Rectal smooth muscle tissue (tissue), 1 donor: Measurements from ENCODE around the gene MIS18A.
"Not testable (repeated sequence)": the region's sequence is repeated elsewhere in the genome, so short reads cannot be mapped to it uniquely, and the experiment has no call there.

Experiments used
- H3K27ac ChIP-seq: one replicate; pipeline ENCODE4 v1.7.0; 2013; ENCODE audit warnings: low read depth, low read length, inconsistent platforms
- H3K27me3 ChIP-seq: one replicate; pipeline ENCODE4 v1.7.0; 2013; ENCODE audit warnings: low read length; ENCODE audit not compliant: control insufficient read depth, insufficient read depth
- H3K36me3 ChIP-seq: one replicate; pipeline ENCODE4 v1.7.0; 2013; ENCODE audit warnings: low read length; ENCODE audit not compliant: control insufficient read depth, insufficient read depth
- H3K4me1 ChIP-seq: one replicate; pipeline ENCODE4 v1.7.0; 2013; ENCODE audit warnings: low read length; ENCODE audit not compliant: control insufficient read depth, insufficient read depth
- H3K4me3 ChIP-seq: one replicate; pipeline ENCODE4 v1.7.0; 2013; ENCODE audit warnings: low read length
- H3K9ac ChIP-seq: one replicate; pipeline ENCODE4 v1.7.0; 2013; ENCODE audit warnings: low read length

Gene MIS18A

GRCh38 chr21:32261929-32262328 is 16.9 kb downstream of the MIS18A start:
- H3K27ac ChIP-seq = no peak overlapping the region
- no peak overlapping the region for H3K9ac ChIP-seq
- no peak overlapping the region for H3K4me3 ChIP-seq
- H3K36me3 ChIP-seq = no peaks in the 10 kb centered on the region
- no peaks in the 10 kb centered on the region for H3K27me3 ChIP-seq
- H3K4me1 ChIP-seq = peaks cover 5% of the 10 kb centered on the region

- Histone ChIP-seq H3K36me3 (no peaks in the 10 kb centered on the region), H3K9ac (no peak overlapping the region), H3K27me3 (no peaks in the 10 kb centered on the region), H3K4me1 (peaks cover 12% of the 10 kb centered on the region), H3K4me3 (no peak overlapping the region), H3K27ac (no peak overlapping the region)
Measured at GRCh38 chr21:32260130-32260529, 18.7 kb downstream of the MIS18A start.

GRCh38 chr21:32258786-32259048 is 20.1 kb downstream of the MIS18A start:
- not testable (repeated sequence) for H3K9ac ChIP-seq, H3K36me3 ChIP-seq, H3K27ac ChIP-seq, H3K27me3 ChIP-seq, H3K4me3 ChIP-seq
- peaks cover 13% of the 10 kb centered on the region for H3K4me1 ChIP-seq

GRCh38 chr21:32257962-32258785 is 20.7 kb downstream of the MIS18A start:
- H3K4me3 ChIP-seq = no peak overlapping the region
- H3K36me3 ChIP-seq = no peaks in the 10 kb centered on the region
- H3K27me3 ChIP-seq = no peaks in the 10 kb centered on the region

GRCh38 chr21:32256873-32257620 is 21.8 kb downstream of the MIS18A start:
- H3K9ac ChIP-seq = no peak overlapping the region
- H3K27ac ChIP-seq = peak overlapping the region; percentile 16
- H3K4me1 ChIP-seq = peaks cover 16% of the 10 kb centered on the region
- H3K27me3 ChIP-seq = no peaks in the 10 kb centered on the region
- no peaks in the 10 kb centered on the region for H3K36me3 ChIP-seq
- H3K4me3 ChIP-seq = peak overlapping the region; percentile 7

More at GRCh38 chr21:32257962-32258785, 20.7 kb downstream of the MIS18A start:
- Histone ChIP-seq H3K27ac (no peak overlapping the region), H3K4me1 (peaks cover 16% of the 10 kb centered on the region), H3K9ac (no peak overlapping the region)

GRCh38 chr21:32256251-32256650 is 22.6 kb downstream of the MIS18A start:
- Histone ChIP-seq H3K4me3 (no peak overlapping the region), H3K27me3 (no peaks in the 10 kb centered on the region), H3K27ac (peak overlapping the region; percentile 16), H3K36me3 (no peaks in the 10 kb centered on the region), H3K4me1 (peaks cover 16% of the 10 kb centered on the region), H3K9ac (no peak overlapping the region)

GRCh38 chr21:32253215-32253641 is 25.6 kb downstream of the MIS18A start:
- Histone ChIP-seq H3K4me1 (peaks cover 16% of the 10 kb centered on the region), H3K9ac (no peak overlapping the region), H3K27ac (no peak overlapping the region), H3K4me3 (no peak overlapping the region), H3K36me3 (no peaks in the 10 kb centered on the region), H3K27me3 (no peaks in the 10 kb centered on the region)

- no peaks in the 10 kb centered on the region for H3K27me3 ChIP-seq
- H3K4me3 ChIP-seq = no peak overlapping the region
- no peak overlapping the region for H3K27ac ChIP-seq
- H3K36me3 ChIP-seq = no peaks in the 10 kb centered on the region
- H3K4me1 ChIP-seq = peaks cover 11% of the 10 kb centered on the region
- H3K9ac ChIP-seq = no peak overlapping the region
Measured at GRCh38 chr21:32252136-32252535, 26.7 kb downstream of the MIS18A start.

- Histone ChIP-seq H3K36me3 (no peaks in the 10 kb centered on the region), H3K4me3 (no peak overlapping the region), H3K4me1 (peaks cover 4% of the 10 kb centered on the region), H3K27me3 (no peaks in the 10 kb centered on the region), H3K9ac (no peak overlapping the region), H3K27ac (no peak overlapping the region)
Measured at GRCh38 chr21:32249511-32250280, 29.2 kb downstream of the MIS18A start.

GRCh38 chr21:32248571-32249461 is 30.0 kb downstream of the MIS18A start:
- no peaks in the 10 kb centered on the region for H3K27me3 ChIP-seq
- no peak overlapping the region for H3K27ac ChIP-seq
- H3K9ac ChIP-seq = no peak overlapping the region
- H3K36me3 ChIP-seq = no peaks in the 10 kb centered on the region
- H3K4me1 ChIP-seq = peaks cover 4% of the 10 kb centered on the region
- no peak overlapping the region for H3K4me3 ChIP-seq

- Histone ChIP-seq H3K4me1 (no peaks in the 10 kb centered on the region), H3K4me3 (no peak overlapping the region), H3K36me3 (no peaks in the 10 kb centered on the region), H3K27me3 (no peaks in the 10 kb centered on the region), H3K9ac (no peak overlapping the region), H3K27ac (no peak overlapping the region)
Measured at GRCh38 chr21:32246571-32247140, 32.2 kb downstream of the MIS18A start.
